ENCODE measurements around the gene ANTXRL.
"Not testable (repeated sequence)": the region's sequence is repeated elsewhere in the genome, so short reads cannot be mapped to it uniquely, and the experiment has no call there.

The ANTXRL gene

GRCh38 chr10:46286991-46287693 is at the start of gene ANTXRL:
Gene ANTXRL (plus strand): TSS chr10:46286997. CDS start chr10:46287263, 266 bp downstream.
- no peak for DNase-seq

- no peak for DNase-seq
These were observed 48.8 kb upstream of the ANTXRL start for GRCh38 chr10:46237815-46238510.

- no peak for DNase-seq
These were observed 47.5 kb upstream of the ANTXRL start for GRCh38 chr10:46239247-46239646.

- DNase-seq: no peak
These were observed 46.7 kb upstream of the ANTXRL start for GRCh38 chr10:46239993-46240683.

GRCh38 chr10:46240684-46241565 is 45.9 kb upstream of the ANTXRL start:
- no peak for DNase-seq

- no peak for DNase-seq
These were observed 41.4 kb upstream of the ANTXRL start for GRCh38 chr10:46245381-46245900.

GRCh38 chr10:46246400-46247180 is 40.2 kb upstream of the ANTXRL start:
- DNase-seq: not testable (repeated sequence)

- DNase-seq: no peak
These were observed 39.7 kb upstream of the ANTXRL start for GRCh38 chr10:46247181-46247475.

- no peak for DNase-seq
These were observed 38.8 kb upstream of the ANTXRL start for GRCh38 chr10:46247808-46248569.

- no peak for DNase-seq
These were observed 38.1 kb upstream of the ANTXRL start for GRCh38 chr10:46248651-46249146.

GRCh38 chr10:46249617-46250344 is 37.0 kb upstream of the ANTXRL start:
- not testable (repeated sequence) for DNase-seq

- no peak for DNase-seq
These were observed 36.3 kb upstream of the ANTXRL start for GRCh38 chr10:46250481-46250880.

- DNase-seq: no peak
These were observed 35.6 kb upstream of the ANTXRL start for GRCh38 chr10:46250898-46251856.

GRCh38 chr10:46251857-46252847 is 34.6 kb upstream of the ANTXRL start:
- no peak for DNase-seq

GRCh38 chr10:46253076-46254006 is 33.5 kb upstream of the ANTXRL start:
- DNase-seq: no peak

- DNase-seq: no peak
These were observed 32.8 kb upstream of the ANTXRL start for GRCh38 chr10:46254007-46254383.

- DNase-seq: no peak
These were observed 32.3 kb upstream of the ANTXRL start for GRCh38 chr10:46254467-46254866.

Data from NCI-H226 (cell line).